Lower lobe of right lung (tissue), 2 donors: ENCODE data around the gene BPIFB3. TPM values are rescaled to one million over a fixed set of nuclear protein-coding genes. Genes with fewer than 3 reads are reported as not detected.

Source experiments
- ATAC-seq, 2 donors: fragments of 200-7000 bp; cut with Tn5 transposase; one replicate each; pipeline ENCODE4 v1.9.1; 2020 to 2022; ENCODE audit warnings: mild to moderate bottlenecking in 2 of 2, moderate library complexity in 2 of 2
- DNase-seq: peaks from one replicate; pipeline ENCODE4 v3.0.0-alpha.2; 2020
- H3K27ac ChIP-seq: fragments of 200-600 bp; one replicate; pipeline ENCODE4 v1.8.0; 2022
- H3K27me3 ChIP-seq: fragments of 200-600 bp; one replicate; pipeline ENCODE4 v1.8.0; 2022; ENCODE audit warnings: low read depth
- H3K36me3 ChIP-seq: fragments of 200-600 bp; one replicate; pipeline ENCODE4 v1.8.0; 2022; ENCODE audit warnings: mild to moderate bottlenecking
- H3K4me1 ChIP-seq: fragments of 200-600 bp; one replicate; pipeline ENCODE4 v1.8.0; 2022
- H3K4me3 ChIP-seq: fragments of 200-600 bp; one replicate; pipeline ENCODE4 v1.8.0; 2022; ENCODE audit warnings: mild to moderate bottlenecking
- H3K9me3 ChIP-seq: fragments of 200-600 bp; one replicate; pipeline ENCODE4 v1.8.0; 2022
- intact Hi-C: fragments of 100-400 bp; cut with DNase I; formaldehyde crosslinking; loops from one replicate; pipeline ENCODE4 v1.11.0; 2022
- total RNA-seq: library from RNA; stranded (reverse); fragmentation: NEBNext Ultra II Directional; extraction: Animal tissue kit (Norgen Biotek cat#: 25700); gene quantifications from one replicate; pipeline ENCODE4 v1.2.1, GENCODE V29; 2021
- TF ChIP-seq, protein P1 (sequence below): fragments of 200-600 bp; IDR thresholded peaks from one replicate; pipeline ENCODE4 v1.8.0; 2022; ENCODE audit warnings: antibody characterized with exemption, mild to moderate bottlenecking
- donor health status: DM: no; HTN: yes; CAD: no; lungs with severe emphysema.

The BPIFB3 gene
- total RNA-seq, 1 donor from 2014 or later = not detected

GRCh38 chr20:33027769-33028751, 25.6 kb upstream of the BPIFB3 start:
- H3K4me3 ChIP-seq = no peak overlapping the region
- H3K4me1 ChIP-seq = no peaks in the 10 kb centered on the region
- H3K27ac ChIP-seq = no peak overlapping the region
- TF ChIP-seq, protein P1, sequence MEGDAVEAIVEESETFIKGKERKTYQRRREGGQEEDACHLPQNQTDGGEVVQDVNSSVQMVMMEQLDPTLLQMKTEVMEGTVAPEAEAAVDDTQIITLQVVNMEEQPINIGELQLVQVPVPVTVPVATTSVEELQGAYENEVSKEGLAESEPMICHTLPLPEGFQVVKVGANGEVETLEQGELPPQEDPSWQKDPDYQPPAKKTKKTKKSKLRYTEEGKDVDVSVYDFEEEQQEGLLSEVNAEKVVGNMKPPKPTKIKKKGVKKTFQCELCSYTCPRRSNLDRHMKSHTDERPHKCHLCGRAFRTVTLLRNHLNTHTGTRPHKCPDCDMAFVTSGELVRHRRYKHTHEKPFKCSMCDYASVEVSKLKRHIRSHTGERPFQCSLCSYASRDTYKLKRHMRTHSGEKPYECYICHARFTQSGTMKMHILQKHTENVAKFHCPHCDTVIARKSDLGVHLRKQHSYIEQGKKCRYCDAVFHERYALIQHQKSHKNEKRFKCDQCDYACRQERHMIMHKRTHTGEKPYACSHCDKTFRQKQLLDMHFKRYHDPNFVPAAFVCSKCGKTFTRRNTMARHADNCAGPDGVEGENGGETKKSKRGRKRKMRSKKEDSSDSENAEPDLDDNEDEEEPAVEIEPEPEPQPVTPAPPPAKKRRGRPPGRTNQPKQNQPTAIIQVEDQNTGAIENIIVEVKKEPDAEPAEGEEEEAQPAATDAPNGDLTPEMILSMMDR = no peak
- H3K9me3 ChIP-seq = no peaks in the 10 kb centered on the region
- no peaks in the 10 kb centered on the region for H3K36me3 ChIP-seq
- intact Hi-C loops = no loop called here
- DNase-seq (no peak), ATAC-seq (no peak)
- H3K27me3 ChIP-seq = peaks cover 8% of the 10 kb centered on the region

DNA sequence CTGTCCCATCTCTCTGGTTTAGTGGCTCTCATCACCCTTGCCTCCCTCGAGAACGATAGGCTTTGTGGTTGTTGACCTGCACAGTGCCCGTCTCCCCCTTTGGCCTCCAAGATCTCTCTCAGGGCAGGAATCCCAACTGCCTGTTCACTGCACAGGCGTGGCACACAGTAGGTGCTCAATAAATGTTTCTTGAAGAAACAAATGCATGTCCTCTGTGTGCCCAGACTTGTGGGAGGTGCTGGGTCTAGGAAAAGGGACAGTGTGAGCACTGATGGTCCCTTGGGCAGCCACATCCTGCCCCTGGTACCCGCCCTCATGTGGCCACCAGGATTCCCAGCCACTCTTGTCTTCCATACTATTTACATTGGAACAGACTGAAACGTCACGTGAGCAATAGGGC, 24.8 kb upstream of the BPIFB3 start:
- Histone ChIP-seq H3K36me3 (no peaks in the 10 kb centered on the region), H3K27me3 (peaks cover 8% of the 10 kb centered on the region), H3K9me3 (no peaks in the 10 kb centered on the region), H3K4me1 (no peaks in the 10 kb centered on the region), H3K4me3 (no peak overlapping the region), H3K27ac (no peak overlapping the region)
- DNase-seq = no peak
- TF ChIP-seq, protein P1 = no peak
- ATAC-seq = no peak
- intact Hi-C loops = no loop called here

DNA sequence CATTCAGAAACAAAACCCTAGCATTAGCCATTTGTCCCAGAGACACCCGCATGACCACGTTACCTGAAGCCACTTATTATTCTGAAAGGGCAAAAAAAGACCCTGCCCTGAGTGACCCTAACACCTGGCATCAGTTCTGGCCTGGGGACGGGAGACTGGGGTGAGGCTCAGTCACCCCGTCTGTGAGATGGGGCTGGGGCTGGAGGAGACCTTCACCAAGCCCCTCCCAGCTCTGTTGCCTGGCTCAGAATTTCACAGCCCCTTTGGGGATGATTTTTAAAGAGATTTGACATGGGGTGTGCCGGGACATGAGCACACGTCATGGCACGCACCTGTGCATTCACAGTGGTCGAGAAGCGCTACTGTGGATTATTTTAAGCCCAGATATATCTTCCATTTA, 23.6 kb upstream of the BPIFB3 start:
- peaks cover 8% of the 10 kb centered on the region for H3K27me3 ChIP-seq
- DNase-seq = no peak
- no peaks in the 10 kb centered on the region for H3K36me3 ChIP-seq
- H3K9me3 ChIP-seq = no peaks in the 10 kb centered on the region
- TF ChIP-seq, protein P1 = no peak
- ATAC-seq = no peak
- intact Hi-C loops = no loop called here
- no peaks in the 10 kb centered on the region for H3K4me1 ChIP-seq
- no peak overlapping the region for H3K27ac ChIP-seq
- H3K4me3 ChIP-seq = no peak overlapping the region

DNA sequence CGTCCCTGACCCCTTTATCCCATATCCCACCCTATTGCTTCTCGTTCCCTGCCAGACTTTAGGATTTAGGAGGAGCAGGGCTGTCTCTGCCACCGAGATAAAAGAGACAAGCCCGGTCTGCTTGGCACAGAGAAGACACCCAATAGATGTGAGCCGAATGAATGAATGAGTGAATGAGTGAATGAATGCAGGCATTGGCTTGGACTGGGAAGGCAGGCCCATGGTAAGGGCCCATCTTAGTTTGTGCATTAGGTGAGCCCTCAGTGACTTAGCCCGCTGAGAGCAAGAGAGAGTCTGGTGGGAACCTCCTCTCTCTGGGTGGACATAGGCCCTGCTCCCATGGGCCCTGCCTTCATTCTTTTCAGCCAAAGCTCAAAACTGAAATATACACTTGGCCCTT, 23.1 kb upstream of the BPIFB3 start:
- Histone ChIP-seq H3K27ac (no peak overlapping the region), H3K4me1 (no peaks in the 10 kb centered on the region), H3K36me3 (no peaks in the 10 kb centered on the region), H3K9me3 (no peaks in the 10 kb centered on the region), H3K27me3 (peaks cover 8% of the 10 kb centered on the region), H3K4me3 (no peak overlapping the region)
- DNase-seq (no peak), ATAC-seq (no peak)
- TF ChIP-seq, protein P1 = no peak
- intact Hi-C loops = no loop called here

DNA sequence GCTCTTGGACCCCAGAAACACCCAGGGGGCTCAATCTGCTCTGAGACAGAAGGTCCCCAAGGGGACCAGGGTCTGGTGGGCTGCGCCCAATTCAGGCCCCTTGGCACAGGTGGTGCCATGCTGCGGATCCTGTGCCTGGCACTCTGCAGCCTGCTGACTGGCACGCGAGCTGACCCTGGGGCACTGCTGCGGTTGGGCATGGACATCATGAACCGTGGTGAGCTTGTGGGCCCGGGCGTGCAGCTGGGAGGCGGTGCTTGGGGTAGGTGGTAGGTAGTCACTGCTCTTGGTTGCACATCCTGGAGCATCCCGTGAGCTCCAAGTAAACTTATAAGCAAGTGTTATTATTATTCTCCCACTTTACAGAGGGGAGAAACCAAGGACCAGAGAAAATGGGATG, 22.2 kb upstream of the BPIFB3 start, which contains the start of gene BPIFB6:
BPIFB6 (plus strand) TSS at position 118 of the 400 bp plus-strand sequence; CDS start at position 118, 0 bp downstream.
- Histone ChIP-seq H3K9me3 (no peaks in the 10 kb centered on the region), H3K36me3 (no peaks in the 10 kb centered on the region), H3K27ac (no peak within 1 kb of the TSS), H3K27me3 (peaks cover 8% of the 10 kb centered on the region), H3K4me3 (no peak within 1 kb of the TSS), H3K4me1 (no peaks in the 10 kb centered on the region)
- ATAC-seq = no peak
- TF ChIP-seq, protein P1 = no peak
- intact Hi-C loops = no loop called here
- DNase-seq = no peak
